Stimulated activated CD4-positive, alpha-beta T cell treated with anti-CD3 and anti-CD28 coated beads, TNF-alpha, amount 100 ng/mL, for 4 hours (primary cell): ENCODE data around the gene BHLHA9.
"Not testable (repeated sequence)": the region's sequence is repeated elsewhere in the genome, so short reads cannot be mapped to it uniquely, and the experiment has no call there.

ENCODE experiments used
- DNase-seq, 3 experiments: peaks; one replicate each; pipeline ENCODE4 v3.0.0-alpha.2; 2020; ENCODE audit warnings: low read depth in 3 of 3

The BHLHA9 gene

GRCh38 chr17:1270210-1271029, at the start of gene BHLHA9:
TSS of gene BHLHA9 (plus strand) at chr17:1270444. CDS start at chr17:1270564, 120 bp downstream.
- DNase-seq: no peak

GRCh38 chr17:1221209-1221608, 49.0 kb upstream of the BHLHA9 start:
- no peak for DNase-seq

- DNase-seq: no peak
Observed at GRCh38 chr17:1222321-1222720, 47.9 kb upstream of the BHLHA9 start.

GRCh38 chr17:1223662-1224061, 46.6 kb upstream of the BHLHA9 start:
- no peak for DNase-seq

- DNase-seq: no peak
Observed at GRCh38 chr17:1224330-1224729, 45.9 kb upstream of the BHLHA9 start.

GRCh38 chr17:1226308-1226707, 43.9 kb upstream of the BHLHA9 start:
- no peak for DNase-seq

- no peak for DNase-seq
Observed at GRCh38 chr17:1227365-1227764, 42.9 kb upstream of the BHLHA9 start.

- no peak for DNase-seq
Observed at GRCh38 chr17:1227917-1228780, 42.1 kb upstream of the BHLHA9 start.

- DNase-seq: no peak
Observed at GRCh38 chr17:1228781-1229348, 41.4 kb upstream of the BHLHA9 start.

- DNase-seq: peak; percentile 20 to 25 (median 24)
Observed at GRCh38 chr17:1229349-1229899, 40.8 kb upstream of the BHLHA9 start.

- no peak for DNase-seq
Observed at GRCh38 chr17:1229900-1230501, 40.2 kb upstream of the BHLHA9 start.

- no peak for DNase-seq
Observed at GRCh38 chr17:1231456-1231855, 38.8 kb upstream of the BHLHA9 start.

- no peak for DNase-seq
Observed at GRCh38 chr17:1232331-1232730, 37.9 kb upstream of the BHLHA9 start.

GRCh38 chr17:1232786-1233185, 37.5 kb upstream of the BHLHA9 start:
- no peak for DNase-seq

GRCh38 chr17:1234455-1234854, 35.8 kb upstream of the BHLHA9 start:
- DNase-seq: no peak

GRCh38 chr17:1237471-1237870, 32.8 kb upstream of the BHLHA9 start:
- DNase-seq: no peak

GRCh38 chr17:1239210-1239609, 31.0 kb upstream of the BHLHA9 start:
- no peak for DNase-seq

GRCh38 chr17:1240426-1240825, 29.8 kb upstream of the BHLHA9 start:
- DNase-seq: not testable (repeated sequence)

GRCh38 chr17:1241929-1242328, 28.3 kb upstream of the BHLHA9 start:
- no peak for DNase-seq

- DNase-seq: no peak
Observed at GRCh38 chr17:1244606-1245012, 25.6 kb upstream of the BHLHA9 start.

GRCh38 chr17:1251866-1252608, 18.2 kb upstream of the BHLHA9 start:
- DNase-seq: no peak
